Hepatocyte (in vitro differentiated cells): ENCODE data around the gene SNRNP25.

Source experiments
- CTCF ChIP-seq: fragments of 200-600 bp; sonication (generic); IDR thresholded peaks from 2 replicates; pipeline ENCODE4 v1.5.1; 2016; ENCODE audit warnings: antibody characterized with exemption, mild to moderate bottlenecking; ENCODE audit not compliant: poor library complexity
- EZH2 ChIP-seq: fragments of 200-600 bp; sonication (generic); IDR thresholded peaks from 2 replicates; pipeline ENCODE4 v1.6.1; 2016; ENCODE audit warnings: antibody characterized with exemption, mild to moderate bottlenecking, borderline replicate concordance

DNA sequence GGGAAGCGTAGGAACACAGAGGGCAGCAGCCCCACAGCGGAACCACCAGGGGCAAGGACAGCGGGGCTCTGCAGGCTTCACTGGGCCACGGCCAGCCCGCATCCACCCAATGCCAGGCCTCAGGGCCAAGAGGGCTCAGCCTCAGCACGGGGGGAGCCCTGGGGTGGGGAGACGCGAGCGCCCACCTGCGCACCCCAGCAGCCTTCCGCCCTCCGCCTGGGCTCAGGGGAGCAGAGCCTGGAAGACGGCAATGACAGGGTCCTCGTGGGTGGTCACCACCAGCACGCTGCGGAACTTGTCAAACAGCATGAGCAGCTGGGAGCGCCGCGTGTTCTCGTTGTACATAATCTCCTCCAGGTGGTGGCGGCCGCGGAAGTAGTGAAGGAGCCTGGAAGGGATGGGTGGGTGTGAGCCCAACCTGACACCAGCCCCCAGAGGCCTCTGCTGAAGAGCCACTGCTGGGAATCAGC, 32.9 kb downstream of the SNRNP25 start:
- TF ChIP-seq EZH2 = no peak
- TF ChIP-seq CTCF = no peak
